Measurements from ENCODE around the gene RPF1. TPM values are rescaled to one million over a fixed set of nuclear protein-coding genes. Genes with fewer than 3 reads are reported as not detected.
"Not testable (repeated sequence)": the region's sequence is repeated elsewhere in the genome, so short reads cannot be mapped to it uniquely, and the experiment has no call there.

The RPF1 gene
- polyA plus RNA-seq, 1 donor from 2014 or later: 64.3 TPM

GRCh38 chr1:84506729-84507453 is 27.8 kb downstream of the RPF1 start:
- peak overlapping the region; percentile 91 for H3K4me3 ChIP-seq (ENCODE audit: low read length)
- H3F3A ChIP-seq (ENCODE audit: insufficient read depth, low read length, poor library complexity, severe bottlenecking): no peaks in the 10 kb centered on the region
- H3K4me2 ChIP-seq (ENCODE audit: low read length): peak overlapping the region; percentile 48
- no peak overlapping the region for H3K27ac ChIP-seq (ENCODE audit: low read length)
- no peaks in the 10 kb centered on the region for H3K9me3 ChIP-seq (ENCODE audit: low read length)
- H3K79me2 ChIP-seq (replicated peaks; ENCODE audit: insufficient read depth, low read length): peaks cover 32% of the 10 kb centered on the region
- no peaks in the 10 kb centered on the region for H3K27me3 ChIP-seq (ENCODE audit: insufficient read depth, low read depth, low read length)
- H3K36me3 ChIP-seq (ENCODE audit: insufficient read depth, low read length): no peaks in the 10 kb centered on the region
- no peaks in the 10 kb centered on the region for H3K9me2 ChIP-seq (ENCODE audit: insufficient read depth, low read length)
- TF ChIP-seq SMC3 (conservative IDR thresholded peaks at IDR 0.05; ENCODE audit: poor library complexity) (no peak), TAF1 (IDR thresholded peaks at IDR 0.05; ENCODE audit: low read depth) (no peak), MXI1 (conservative IDR thresholded peaks at IDR 0.05; ENCODE audit: poor library complexity, severe bottlenecking) (no peak), EZH2 (IDR thresholded peaks at IDR 0.05; ENCODE audit: borderline replicate concordance, insufficient read depth, low read length, poor library complexity, severe bottlenecking) (no peak), RAD21 (conservative IDR thresholded peaks at IDR 0.05) (no peak), POLR2AphosphoS5 (IDR thresholded peaks at IDR 0.05) (no peak), EP300 (conservative IDR thresholded peaks at IDR 0.05; ENCODE audit: poor library complexity, severe bottlenecking) (no peak), REST (IDR thresholded peaks at IDR 0.05; ENCODE audit: borderline replicate concordance) (no peak), CTCF (IDR thresholded peaks at IDR 0.05; ENCODE audit: poor library complexity, severe bottlenecking) (no peak)
- peak overlapping the region; percentile 35 for H3K9ac ChIP-seq (ENCODE audit: low read length)
- peak overlapping the region; percentile 54 for H2AFZ ChIP-seq (ENCODE audit: low read depth, low read length)
- no peaks in the 10 kb centered on the region for H4K20me1 ChIP-seq (ENCODE audit: insufficient read depth)

- not testable (repeated sequence) for H2AFZ ChIP-seq (ENCODE audit: low read depth, low read length); H3K9me2 ChIP-seq (ENCODE audit: insufficient read depth, low read length); H3K27me3 ChIP-seq (ENCODE audit: insufficient read depth, low read depth, low read length); H3K27ac ChIP-seq (ENCODE audit: low read length); H3K9me3 ChIP-seq (ENCODE audit: low read length); H3F3A ChIP-seq (ENCODE audit: insufficient read depth, low read length, poor library complexity, severe bottlenecking); H3K36me3 ChIP-seq (ENCODE audit: insufficient read depth, low read length); H4K20me1 ChIP-seq (ENCODE audit: insufficient read depth); H3K4me2 ChIP-seq (ENCODE audit: low read length); H3K4me3 ChIP-seq (ENCODE audit: low read length); H3K9ac ChIP-seq (ENCODE audit: low read length)
- peaks cover 25% of the 10 kb centered on the region for H3K79me2 ChIP-seq (replicated peaks; ENCODE audit: insufficient read depth, low read length)
These were observed 28.8 kb downstream of the RPF1 start for GRCh38 chr1:84507887-84508286.

All from neural cell (in vitro differentiated cells).